Ectodermal cell (in vitro differentiated cells): Measurements from ENCODE around the gene CNFN.
"Not testable (repeated sequence)": the region's sequence is repeated elsewhere in the genome, so short reads cannot be mapped to it uniquely, and the experiment has no call there.

ENCODE experiments used
- H3K27ac ChIP-seq: 2 replicates; pipeline ENCODE4 v1.7.0; 2013; ENCODE audit warnings: mild to moderate bottlenecking, low read depth, low read length; ENCODE audit not compliant: insufficient read depth, poor library complexity, severe bottlenecking
- H3K27me3 ChIP-seq: 2 replicates; pipeline ENCODE4 v1.7.0; 2013; ENCODE audit warnings: mild to moderate bottlenecking, low read length; ENCODE audit not compliant: insufficient read depth, control insufficient read depth, poor library complexity, severe bottlenecking
- H3K36me3 ChIP-seq: one replicate; pipeline ENCODE4 v1.7.0; 2013; ENCODE audit warnings: low read length; ENCODE audit not compliant: control insufficient read depth, insufficient read depth
- H3K4me1 ChIP-seq: one replicate; pipeline ENCODE4 v1.7.0; 2013; ENCODE audit warnings: low read length; ENCODE audit not compliant: control insufficient read depth, insufficient read depth
- H3K4me3 ChIP-seq: 2 replicates; pipeline ENCODE4 v1.7.0; 2013; ENCODE audit warnings: low read depth, low read length, control low read depth; ENCODE audit not compliant: insufficient read depth
- H3K9me3 ChIP-seq: 2 replicates; pipeline ENCODE4 v1.7.0; 2013; ENCODE audit warnings: mild to moderate bottlenecking, low read length, moderate library complexity; ENCODE audit not compliant: control insufficient read depth
- WGBS, 2 experiments: methylation state at CpG; one replicate each; pipeline ENCODE4 v1.1.7; 2013; ENCODE audit warnings: missing lambda C conversion rate in 2 of 2; 5-methylcytosine and 5-hydroxymethylcytosine counted together

Gene CNFN

GRCh38 chr19:42339126-42339860, 50.8 kb downstream of the CNFN start:
- not testable (repeated sequence) for H3K27ac ChIP-seq, H3K36me3 ChIP-seq, H3K27me3 ChIP-seq, H3K9me3 ChIP-seq, H3K4me1 ChIP-seq, H3K4me3 ChIP-seq
- WGBS, 2 experiments: 93 to 94% methylated on average over 7 of the region's 7 CpGs
